ENCODE results near the gene MRPS14.

DNA sequence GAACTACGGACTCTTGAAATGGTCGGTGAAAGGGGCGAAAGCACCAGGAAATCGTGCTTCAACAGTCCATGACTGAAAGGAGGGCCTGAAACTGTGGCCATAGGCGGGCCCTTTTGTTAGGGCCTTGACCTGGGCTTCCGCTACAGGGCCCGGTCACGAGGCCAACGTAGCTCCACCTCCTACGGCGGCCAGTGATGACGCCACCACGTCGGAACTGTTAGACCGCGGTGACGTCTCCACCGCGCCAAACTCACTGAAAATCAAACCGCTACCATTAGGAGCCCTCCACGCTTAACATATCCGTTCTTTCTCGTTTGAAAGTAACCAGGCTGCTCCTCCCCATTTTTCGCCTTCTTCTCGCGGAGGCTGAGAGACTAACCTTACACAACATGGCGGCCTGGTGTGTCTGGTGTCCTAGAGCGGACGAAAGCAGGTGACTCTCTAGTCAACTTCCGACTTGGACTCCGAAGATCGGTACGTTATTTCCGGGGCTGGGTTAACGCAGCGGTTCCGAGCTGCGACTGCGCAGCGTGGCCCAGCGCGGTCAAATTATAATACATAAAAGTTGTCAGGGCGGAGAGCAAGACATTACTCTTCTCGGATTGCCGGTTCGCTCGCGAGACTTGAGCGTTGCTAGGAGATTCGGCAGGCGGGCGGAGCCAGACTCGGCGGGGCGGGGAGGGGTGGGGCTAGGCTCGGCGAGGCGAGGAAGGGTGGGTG is 23.8 kb downstream of the MRPS14 start:
- peak; percentile 98 for TF ChIP-seq POLR2A (IDR thresholded peaks at IDR 0.05; ENCODE audit: low read depth, low read length)
- peak; percentile 84 for TF ChIP-seq TAF1 (IDR thresholded peaks at IDR 0.05; ENCODE audit: borderline replicate concordance, low read depth, low read length)
- peak; percentile 97 for TF ChIP-seq POLR2AphosphoS5 (IDR thresholded peaks at IDR 0.05; ENCODE audit: low read depth, low read length)

Measured in GM12892 (cell line).